ENCODE results near the gene VKORC1L1.
"Not testable (repeated sequence)": the region's sequence is repeated elsewhere in the genome, so short reads cannot be mapped to it uniquely, and the experiment has no call there.

Gene VKORC1L1

DNA sequence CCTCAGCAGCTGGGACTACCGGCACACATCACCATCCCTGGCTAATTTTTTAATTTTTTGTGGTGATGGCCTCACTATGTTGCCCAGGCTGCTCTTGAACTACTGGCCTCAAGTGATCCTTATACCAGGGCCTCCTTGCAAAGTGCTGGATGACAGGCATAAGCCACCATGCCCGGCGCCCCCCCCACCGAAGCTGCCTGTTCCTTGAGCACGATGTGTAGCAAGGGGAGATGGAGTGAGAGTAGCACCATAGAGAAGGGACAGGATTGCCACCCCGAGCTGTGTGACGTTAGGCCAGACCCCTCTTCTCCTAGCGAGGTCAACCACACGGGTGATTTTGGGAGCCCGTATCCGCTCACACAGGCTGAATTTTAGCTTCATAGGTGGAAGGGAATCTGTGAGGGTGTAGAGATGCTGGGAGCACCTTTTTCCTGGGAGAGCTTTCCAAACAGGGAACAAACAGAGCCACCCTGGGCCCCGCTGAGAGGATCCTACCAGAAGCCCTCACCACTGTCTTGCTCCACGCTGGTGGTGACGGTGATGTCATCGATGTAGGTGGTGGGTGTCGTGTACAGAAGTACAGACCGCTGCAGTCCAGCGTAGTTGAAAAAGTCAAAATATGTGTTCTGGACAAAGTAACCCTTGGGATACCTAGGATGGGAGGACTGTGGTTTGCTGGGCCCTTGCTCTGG lies 106.2 kb downstream of the VKORC1L1 start:
- no peak for DNase-seq (ENCODE audit: low read depth)

DNA sequence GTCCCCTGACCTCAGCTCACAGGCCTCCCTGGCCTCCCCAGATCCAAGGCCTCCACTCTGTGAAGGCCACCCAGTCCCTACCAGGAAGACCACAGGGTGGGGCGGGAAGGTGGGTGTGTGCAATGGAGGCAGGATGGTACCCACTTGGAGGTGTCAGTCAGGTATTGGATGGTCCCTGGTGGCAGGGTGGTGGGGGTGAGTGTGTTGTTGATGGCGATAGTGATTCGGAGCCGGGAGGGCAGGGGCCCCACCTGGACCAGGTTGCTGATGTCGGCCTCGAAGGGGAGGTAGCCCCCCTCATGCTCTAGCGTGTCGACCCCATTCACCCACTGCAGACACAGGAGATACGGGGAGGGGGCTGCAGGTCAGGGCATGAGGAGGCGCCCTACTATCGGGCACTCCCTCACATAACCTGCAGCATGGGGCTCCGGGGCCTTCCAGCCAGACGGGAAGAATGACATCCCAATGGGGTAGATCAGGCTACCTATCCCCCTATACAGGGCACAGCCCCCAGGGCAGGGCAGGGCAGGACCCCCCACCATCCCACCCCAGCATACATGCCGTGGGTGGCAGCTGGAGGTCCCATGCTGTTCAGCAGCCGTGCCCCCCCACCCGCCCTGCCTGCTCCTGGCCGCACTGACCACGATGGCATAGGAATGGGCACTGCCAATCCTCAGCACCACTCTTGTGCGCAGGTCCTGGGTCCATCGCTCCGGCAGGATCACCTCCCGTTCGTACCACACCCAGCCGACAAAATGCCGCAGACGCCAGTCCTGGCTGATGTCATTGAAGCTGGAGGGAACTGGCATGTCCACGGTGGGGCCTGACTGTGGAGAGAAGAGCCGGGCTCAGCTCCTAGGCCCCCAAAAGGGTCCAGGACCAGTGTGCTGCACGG lies 107.0 kb downstream of the VKORC1L1 start:
- DNase-seq (ENCODE audit: low read depth): no peak

DNA sequence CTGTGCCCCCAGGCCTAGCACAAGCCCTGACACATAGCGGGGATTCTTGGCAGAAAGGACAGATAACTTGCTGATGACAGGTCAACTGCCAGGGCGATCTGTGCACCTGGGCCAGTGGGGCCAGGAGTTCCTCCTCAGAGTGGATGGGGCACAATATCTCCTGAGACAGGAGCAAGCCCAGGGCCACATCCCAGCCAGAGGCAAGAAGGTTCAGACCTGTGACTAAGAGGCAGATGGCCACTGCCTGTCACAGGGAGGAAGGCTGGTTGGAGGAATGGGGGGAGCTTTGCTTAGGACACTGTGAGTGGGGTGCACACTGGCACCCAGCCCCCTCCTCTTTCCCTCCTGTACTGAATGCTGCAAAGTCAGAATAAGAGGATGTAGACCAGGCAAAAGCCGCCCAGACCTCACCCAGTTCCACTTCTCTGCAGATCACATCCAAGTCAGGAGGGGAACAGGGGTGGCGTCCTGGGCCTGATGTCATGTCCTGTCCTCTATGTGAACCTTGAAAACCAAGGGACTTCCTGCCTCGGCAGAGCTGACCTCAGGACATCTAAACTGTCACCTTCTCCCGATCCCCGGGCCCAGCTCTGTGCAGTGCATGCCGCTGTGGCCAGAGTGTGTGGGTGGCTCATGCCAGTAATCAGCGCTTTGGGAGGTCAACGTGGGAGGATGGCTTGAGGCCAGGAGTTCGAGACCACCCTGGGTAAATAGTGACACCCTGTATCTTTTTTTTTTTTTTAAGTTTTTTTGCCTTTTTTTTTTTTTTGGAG lies 107.8 kb downstream of the VKORC1L1 start:
- DNase-seq (ENCODE audit: low read depth): no peak

DNA sequence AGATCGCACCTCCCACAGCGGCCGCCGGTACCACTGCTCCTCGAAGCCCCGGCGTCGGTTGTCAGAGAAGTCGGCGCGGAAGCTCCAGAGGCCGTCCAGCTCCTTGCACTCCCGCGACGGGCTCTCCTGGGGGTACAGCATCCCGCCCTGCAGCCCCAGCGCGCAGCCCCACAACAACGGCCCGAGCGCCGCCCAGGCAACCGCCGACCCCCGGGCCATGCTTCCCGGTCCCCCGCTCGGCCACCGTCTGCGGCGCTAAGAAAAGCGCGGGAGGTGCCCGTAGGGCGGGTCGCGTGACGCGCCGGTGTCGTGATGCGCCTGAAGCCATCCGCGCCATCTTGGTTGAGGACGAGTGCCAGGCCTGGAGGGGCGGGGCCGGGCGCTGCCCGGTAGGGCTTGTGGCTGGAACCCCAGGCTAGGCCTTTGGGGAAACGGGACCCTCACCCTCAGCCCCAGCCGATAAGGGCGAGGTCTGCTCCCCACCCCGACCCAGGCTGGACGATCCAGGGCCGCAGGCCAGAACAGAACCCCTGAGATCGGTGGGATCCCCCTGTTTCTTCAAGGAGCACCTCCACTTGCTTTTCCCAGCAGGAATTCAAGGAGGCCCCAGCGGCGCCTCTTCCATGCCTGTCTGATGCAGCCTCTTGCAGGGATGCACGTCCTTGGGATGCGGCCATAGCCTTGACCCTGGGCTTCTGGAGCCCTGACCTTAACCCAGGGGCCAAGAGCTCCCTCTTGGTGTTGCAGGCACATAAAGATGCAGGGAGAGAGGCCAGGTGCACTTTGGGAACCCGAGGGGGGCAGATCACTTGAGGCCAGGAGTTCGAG lies 109.3 kb downstream of the VKORC1L1 start, which contains the start of gene GUSB:
GUSB (minus strand) TSS at position 249 of the 828 bp plus-strand sequence; CDS start at position 219, 30 bp downstream.
- peak; percentile 63 for DNase-seq (ENCODE audit: low read depth)

DNA sequence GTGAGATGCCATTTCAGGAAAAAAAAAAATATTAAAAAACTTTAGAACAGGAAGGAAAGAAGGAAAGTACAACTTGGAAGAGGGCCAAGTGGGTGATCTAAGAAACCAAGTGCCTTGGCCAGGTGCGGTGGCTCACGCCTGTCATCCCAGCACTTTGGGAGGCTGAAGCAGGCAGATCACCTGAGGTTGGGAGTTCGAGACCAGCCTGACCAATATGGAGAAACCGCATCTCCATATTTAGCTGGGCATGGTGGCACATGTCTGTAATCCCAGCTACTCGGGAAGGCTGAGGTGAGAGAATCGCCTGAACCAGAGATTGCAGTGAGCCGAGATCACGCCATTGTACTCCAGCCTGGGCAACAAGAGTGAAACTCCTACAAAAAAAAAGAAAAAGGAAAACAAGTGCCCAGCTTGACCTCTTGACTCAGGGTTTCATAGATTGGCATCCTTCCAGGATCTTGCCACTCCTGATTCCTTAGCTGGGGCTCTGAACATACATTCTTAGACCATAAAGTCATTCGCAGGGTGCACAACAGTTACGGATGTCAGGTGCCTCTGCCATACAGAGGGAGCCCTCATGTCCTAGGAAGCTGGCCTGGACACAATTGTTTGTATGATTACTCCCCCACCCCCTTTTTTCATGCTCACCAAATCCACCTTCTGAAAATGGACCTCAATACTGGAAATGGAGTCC lies 111.2 kb downstream of the VKORC1L1 start:
- no peak for DNase-seq (ENCODE audit: low read depth)

DNA sequence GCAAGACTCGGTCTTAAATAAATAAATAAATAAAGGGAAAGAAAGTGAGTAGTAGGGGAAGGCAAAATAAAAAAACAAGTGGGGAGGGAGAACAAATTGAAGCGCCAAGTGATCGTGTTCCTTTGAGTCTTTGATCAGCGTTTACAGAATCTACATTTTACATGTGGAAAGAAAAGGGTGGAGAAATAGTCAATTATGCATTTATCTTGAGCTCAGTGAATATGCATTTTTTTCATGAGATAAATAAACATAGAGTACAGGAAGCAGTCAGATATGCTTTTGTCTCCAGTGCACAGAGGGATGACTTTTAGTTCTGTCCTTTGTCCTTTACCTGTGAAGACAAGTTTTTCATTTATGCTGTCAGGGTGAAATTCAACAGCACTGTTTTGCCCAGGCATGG lies 115.2 kb downstream of the VKORC1L1 start:
- DNase-seq (ENCODE audit: low read depth): no peak

DNA sequence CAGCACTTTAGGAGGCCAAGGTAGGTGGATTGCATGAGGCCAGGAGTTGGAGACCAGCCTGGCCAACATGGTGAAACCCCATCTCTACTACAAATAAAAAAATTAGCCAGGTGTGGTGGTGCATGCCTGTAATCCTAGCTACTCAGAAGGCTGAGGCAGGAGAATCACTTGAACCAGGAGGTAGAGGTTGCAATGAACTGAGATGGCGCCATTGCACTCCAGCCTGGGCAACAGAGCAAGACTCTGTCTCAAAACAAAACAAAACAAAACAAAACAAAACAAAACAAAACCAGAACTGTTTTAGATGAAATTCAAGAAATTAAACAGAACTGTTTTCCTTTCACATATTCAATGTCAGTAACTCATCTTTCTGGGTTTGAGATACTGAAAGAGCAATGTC lies 115.6 kb downstream of the VKORC1L1 start:
- DNase-seq (ENCODE audit: low read depth): not testable (repeated sequence)

DNA sequence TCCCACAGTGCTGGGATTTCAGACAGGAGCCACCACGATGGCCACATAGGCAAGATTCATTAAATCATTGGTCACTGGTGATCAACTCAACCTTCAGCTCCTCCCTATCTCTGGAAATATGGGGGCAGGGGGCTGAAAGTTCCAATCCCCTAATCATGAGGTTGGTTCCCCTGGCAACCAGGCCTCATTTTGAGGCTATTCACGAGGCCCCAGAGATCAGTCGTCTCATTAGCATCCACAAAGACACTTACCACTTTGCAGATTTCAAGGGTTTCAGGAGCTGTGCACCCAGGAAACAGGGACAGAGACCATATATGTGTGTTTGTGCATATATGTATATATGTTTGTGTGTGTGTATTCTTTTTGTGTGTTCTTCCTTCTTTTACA lies 116.8 kb downstream of the VKORC1L1 start:
- no peak for DNase-seq (ENCODE audit: low read depth)

DNA sequence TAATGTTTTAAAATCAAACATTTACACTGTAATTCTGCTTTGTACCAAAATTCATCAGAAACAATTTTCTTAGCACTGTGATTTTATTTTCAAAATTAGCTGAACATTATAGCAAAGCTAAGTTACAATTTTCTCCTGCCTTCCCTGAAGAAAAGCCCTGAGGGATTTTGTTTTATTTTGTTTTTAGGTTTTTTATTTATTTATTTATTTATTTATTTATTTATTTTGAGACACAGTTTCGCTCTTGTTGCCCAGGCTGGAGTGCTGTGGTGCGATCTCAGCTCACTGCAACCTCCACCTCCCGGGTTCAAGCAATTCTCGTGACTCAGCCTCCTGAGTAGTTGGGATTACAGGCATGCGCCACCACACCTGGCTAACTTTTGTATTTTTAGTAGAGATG lies 119.0 kb downstream of the VKORC1L1 start:
- DNase-seq (ENCODE audit: low read depth): not testable (repeated sequence)

DNA sequence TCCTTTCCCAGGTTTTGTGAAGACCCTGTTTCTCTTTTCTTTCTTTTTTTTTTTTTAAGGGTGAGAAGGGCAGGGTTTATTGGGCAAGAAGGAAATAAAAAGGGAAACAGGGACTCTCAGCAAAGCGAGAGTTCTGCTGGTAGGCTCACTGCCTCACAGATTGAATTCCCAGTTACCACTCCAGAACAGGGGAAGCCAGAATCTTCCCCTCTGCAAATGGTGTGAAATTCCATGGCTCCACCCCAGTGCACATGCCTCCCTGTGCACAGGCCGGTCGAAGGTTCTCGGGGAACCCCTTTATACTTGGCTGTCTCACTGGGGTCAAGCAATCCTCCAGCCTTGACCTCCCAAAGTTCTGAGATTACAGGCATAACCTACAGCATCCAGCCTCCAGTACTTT lies 119.7 kb downstream of the VKORC1L1 start:
- no peak for DNase-seq (ENCODE audit: low read depth)

DNA sequence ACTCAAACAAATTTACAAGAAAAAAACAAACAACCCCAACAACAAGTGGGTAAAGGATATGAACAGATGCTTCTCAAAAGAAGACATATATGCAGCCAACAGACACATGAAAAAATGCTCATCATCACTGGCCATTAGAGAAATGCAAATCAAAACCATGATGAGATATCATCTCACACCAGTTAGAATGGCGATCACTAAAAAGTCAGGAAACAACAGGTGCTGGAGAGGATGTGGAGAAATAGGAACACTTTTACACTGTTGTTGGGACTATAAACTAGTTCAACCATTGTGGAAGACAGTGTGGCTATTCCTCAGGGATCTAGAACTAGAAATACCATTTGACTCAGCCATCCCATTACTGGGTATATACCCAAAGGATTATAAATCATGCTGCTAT lies 122.1 kb downstream of the VKORC1L1 start:
- DNase-seq (ENCODE audit: low read depth): not testable (repeated sequence)

DNA sequence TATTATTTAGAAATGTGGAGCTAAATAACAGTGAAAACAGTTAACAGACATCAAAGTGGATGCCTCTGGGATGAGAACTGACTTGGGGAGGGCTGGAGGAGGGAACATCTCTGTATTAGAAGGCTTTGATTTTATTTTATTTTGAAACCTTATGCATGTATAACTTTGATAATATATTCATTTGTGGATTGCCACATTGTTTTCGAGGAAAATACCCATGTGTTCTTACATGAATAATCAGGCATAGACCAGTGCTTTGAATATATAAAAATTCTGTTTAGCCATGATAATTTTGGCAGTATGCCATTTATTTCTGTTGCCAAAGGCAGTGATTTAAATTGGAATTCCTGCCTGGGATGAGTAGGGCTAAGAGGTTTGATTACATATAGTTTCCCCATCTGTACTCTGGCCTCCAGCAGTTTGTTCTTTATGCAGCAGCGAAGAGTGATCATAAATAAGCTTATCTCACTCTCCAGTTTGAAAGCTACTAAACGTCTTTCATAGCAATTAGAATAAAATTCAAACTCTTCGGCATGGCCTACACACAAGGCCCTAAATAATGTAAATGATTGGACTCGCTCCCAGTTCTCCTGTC lies 128.0 kb downstream of the VKORC1L1 start:
- DNase-seq (ENCODE audit: low read depth): not testable (repeated sequence)

DNA sequence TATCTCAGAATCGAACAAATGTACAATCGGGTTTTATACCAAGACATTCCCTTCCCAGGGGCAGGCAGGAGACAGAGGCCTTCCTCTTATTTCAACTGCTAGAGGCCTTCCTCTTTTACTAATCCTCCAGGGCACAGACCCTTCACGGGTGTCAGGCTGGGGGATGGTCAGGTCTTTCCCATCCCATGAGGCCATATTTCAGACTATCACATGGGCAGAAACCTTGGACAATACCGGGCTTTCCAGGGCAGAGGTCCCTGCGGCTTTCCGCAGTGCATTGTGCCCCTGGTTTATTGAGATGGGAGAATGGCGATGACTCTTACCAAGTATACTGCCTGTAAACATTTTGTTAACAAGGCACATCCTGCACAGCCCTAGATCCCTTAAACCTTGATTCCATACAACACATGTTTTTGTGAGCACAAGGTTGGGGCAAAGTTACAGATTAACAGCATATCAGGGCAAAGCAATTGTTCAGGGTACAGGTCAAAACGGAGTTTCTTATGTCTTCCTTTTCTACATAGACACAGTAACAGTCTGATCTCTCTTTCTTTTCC lies 132.3 kb downstream of the VKORC1L1 start:
- not testable (repeated sequence) for DNase-seq (ENCODE audit: low read depth)

DNA sequence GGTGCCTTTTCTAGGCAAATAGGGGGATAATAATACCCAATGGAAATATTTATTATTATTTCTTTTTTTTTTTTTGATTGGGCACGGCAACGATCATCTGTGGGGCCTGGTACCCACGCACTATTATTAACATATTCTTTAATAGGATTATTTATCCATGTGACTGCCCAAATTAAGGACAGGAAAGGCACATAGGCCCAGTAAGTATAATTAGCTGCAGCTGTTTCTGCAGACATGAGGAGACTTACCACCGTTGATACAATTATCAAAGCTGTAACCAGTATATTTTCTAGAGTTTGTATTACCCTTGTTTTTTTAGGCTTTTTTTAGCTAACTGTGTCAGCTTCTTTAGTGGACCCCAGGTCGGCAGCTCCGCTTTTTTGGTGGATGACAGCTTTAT lies 134.4 kb downstream of the VKORC1L1 start:
- no peak for DNase-seq (ENCODE audit: low read depth)
